Suppressor macrophage treated with lipopolysaccharide for 1 hour (primary cell): ENCODE data around the gene LRMDA.

Experiments used
- DNase-seq, 3 donors: peaks; one replicate each; pipeline ENCODE4 v3.0.0-alpha.2; 2020 to 2022

Gene LRMDA

GRCh38 chr10:75431180-75432111 lies at the start of gene LRMDA:
Gene LRMDA, plus strand, starts transcription at chr10:75431624.
- DNase-seq = peak; percentile 66 to 82 (median 68)

GRCh38 chr10:75386128-75386527 lies 45.3 kb upstream of the LRMDA start:
- DNase-seq = no peak

GRCh38 chr10:75388082-75388481 lies 43.3 kb upstream of the LRMDA start:
- no peak for DNase-seq

DNA sequence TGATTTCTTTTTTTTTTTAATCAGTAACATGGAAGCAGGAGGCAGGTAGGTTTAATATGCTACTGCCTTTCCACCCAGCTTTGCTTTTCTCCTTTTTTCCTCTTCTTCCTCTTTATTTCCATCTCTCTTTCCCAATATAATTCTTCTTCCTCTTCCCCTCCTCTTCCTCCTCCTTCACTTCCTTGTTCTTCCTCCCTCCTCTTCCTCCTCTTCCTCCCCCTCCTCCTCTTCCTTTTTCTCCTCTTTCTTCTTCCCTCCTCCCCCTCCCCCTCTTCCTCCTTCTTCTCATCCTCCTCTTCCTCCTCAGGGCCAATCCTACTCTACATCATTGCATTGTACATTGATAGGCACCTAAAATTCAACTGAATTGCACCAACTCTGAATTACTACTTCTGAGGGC lies 41.2 kb upstream of the LRMDA start:
- no peak for DNase-seq

DNA sequence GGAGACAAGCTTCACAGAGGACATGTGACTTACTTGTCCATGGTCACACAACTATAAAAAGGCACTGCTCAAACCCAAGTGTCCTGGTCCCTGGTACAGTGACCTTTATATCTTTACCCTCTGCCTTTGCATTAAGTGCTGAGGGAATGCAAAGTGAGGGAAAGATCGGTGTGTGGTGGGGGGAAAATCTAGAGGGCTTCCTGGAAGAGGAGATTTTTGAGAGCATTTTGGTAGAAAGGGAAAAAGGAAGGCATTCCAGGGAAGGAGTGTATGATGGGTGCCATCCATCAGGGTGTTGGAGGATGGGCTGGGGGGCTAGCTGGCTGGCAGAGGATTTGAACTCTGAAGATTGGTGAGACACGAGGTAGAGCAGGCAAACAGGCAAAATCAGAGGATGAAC lies 39.2 kb upstream of the LRMDA start:
- DNase-seq = no peak

GRCh38 chr10:75392744-75393143 lies 38.7 kb upstream of the LRMDA start:
- no peak for DNase-seq

DNA sequence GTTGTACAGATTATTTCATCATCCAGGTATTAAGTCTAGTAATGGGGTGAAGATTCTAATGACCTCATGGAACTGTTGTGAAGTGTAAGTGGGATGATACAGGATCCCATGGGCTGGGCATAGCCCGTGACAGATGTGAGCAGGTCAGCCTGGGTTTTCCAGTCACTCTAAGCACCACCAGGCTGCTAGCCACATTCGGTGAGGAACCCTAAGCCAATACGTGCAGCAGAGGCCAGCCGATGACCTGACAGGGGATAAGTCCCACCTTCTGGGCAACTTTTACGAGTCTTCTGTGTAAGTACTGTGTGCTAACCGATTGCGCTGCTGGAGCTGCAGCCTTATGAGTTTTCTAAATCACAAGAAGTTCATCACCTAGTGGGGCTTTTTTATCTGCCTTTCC lies 37.2 kb upstream of the LRMDA start:
- no peak for DNase-seq

GRCh38 chr10:75395066-75395931 lies 36.1 kb upstream of the LRMDA start:
- DNase-seq = peak; percentile 64 to 87 (median 71)

DNA sequence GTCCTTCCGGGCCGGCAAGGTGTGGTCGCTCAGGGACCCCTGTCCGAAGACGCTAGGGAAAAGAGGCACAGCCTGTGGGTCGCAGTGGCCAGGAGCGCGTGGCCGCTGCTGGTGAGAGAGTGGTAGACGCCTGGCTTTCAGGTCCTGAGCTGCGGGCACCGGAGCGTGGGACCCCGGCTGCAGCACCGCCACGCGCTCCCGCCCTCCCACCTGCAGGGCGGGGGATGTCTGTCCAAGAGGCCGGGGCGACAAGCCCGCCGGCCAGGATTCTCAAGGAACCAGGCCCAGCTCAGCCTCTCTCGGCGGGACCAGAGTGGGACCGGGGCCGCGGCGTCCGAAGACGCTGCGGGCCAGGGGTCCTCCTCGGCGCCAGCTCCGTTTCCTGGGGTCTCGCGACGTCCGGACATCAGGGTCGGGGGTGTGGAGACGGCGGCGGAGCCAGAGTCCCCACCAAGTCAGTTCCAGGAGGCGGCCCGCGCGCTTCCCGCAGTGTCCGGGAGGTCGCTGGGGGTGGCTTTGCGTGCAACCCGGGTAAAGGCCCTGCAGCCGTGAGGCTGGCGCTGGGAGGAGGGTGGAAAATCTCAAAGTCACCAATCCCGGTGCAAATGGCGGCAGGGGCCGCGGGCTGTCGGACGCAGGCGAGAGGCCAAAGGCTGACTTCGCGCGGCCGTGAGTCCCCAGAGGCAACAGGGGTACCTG lies 35.3 kb upstream of the LRMDA start:
- DNase-seq = peak in 2 of 3 donors; percentile 27 to 31

GRCh38 chr10:75396631-75397495 lies 34.6 kb upstream of the LRMDA start:
- DNase-seq = peak in 1 of 3 donors; percentile 38

DNA sequence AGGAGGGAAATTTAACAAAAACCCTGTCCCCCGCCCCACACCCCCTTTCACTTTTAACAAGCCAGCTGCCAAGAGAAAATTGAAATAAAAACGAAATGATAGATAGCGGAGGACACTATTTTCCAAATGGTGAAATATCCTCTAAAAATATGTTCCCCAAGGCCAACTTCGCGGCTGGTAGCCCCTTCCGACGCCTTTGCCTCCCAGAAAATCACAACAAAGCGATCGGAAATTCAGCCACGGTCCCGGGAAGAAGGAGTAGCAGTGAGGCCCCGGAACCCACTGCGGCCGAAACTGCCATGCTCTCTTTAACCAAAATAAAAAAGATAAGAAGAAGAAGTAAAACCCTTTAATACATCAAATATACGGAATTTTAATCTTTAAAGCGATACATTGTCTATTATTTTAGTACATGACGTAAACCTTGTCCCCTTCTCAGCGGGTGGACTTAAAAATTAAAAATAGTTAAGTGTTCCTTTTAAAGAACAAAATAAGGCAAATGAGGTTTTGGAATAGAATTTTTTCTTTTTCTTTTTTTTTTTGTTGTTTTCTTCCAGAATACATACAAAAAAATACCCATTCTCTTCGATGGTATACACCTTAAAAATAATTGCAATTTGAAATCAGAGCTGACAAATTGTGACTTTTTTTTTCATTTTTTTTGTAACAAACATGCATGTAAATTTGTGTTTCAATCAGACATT lies 33.8 kb upstream of the LRMDA start:
- DNase-seq = no peak

GRCh38 chr10:75398200-75398691 lies 33.2 kb upstream of the LRMDA start:
- no peak for DNase-seq

DNA sequence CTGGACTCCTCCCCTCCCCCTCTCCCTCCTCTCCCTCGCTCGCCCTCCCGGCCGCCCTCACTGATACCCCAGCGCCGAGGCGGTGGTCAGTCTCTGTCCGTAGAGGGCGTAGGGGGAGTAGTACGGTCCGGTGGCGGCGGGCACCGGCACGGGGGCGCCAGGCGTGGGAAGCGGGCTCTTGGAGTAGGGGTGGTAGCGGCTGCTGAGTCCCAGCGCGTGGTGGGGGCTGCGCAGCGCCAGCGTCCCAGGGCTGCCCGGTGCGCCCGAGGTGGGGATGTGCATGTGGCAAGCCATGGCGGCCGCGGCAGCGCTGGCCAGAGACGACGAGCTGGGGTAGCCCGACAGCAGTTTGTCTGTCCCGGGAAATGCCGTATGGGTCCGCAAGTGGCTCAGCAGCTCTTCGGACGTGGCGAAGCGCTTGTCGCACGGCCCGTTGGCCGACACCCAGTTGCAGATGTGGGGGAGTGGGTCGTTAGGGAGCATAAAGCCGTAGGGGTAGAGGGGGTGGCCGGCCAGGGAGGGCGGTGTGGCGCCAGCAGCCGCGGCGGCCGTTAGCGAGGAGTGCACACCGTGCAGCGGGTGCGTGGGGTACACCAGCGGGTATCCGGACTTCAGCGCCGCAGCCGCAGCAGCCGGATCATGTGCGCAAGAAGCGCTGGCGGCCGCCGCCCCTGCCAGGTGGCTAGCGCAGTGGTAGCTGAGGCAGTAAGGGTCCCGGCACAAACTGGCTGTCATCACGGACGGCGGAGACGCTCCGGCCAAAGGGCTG lies 32.5 kb upstream of the LRMDA start:
- no peak for DNase-seq

DNA sequence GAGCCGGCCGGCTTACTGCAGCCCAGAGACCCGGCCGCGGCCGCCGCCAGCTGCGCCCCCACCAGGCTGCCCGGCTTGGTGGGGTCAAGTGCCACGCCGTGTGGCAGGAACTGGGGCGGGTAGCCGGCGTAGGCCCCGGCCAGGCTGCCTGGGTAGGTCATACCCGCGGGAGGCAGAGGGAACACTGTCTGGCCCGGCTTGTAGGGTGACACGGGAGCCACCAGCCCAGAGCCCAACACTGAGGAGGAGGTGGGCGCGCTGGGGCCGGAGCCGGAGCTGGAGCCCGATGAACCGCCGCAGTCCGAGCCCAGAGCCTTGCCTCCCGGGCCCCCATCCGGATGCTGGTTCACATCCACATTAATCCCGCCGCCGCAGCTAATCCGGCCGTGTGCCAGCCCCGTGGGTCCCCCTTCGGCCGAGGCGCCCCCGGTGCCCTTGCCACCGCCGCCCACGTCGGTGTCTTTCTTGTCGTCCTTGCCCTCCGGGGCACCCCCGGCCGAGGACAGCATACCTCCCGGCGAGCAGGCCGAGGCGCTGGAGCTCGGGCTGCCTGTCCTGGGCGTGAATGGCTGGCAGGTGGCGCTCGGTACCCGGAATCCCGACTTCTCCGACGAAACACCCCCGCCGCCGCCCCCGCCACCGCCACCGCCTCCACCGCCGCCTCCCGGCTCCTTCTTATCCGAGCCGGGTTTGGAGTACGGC lies 31.8 kb upstream of the LRMDA start:
- peak; percentile 77 to 88 (median 82) for DNase-seq

DNA sequence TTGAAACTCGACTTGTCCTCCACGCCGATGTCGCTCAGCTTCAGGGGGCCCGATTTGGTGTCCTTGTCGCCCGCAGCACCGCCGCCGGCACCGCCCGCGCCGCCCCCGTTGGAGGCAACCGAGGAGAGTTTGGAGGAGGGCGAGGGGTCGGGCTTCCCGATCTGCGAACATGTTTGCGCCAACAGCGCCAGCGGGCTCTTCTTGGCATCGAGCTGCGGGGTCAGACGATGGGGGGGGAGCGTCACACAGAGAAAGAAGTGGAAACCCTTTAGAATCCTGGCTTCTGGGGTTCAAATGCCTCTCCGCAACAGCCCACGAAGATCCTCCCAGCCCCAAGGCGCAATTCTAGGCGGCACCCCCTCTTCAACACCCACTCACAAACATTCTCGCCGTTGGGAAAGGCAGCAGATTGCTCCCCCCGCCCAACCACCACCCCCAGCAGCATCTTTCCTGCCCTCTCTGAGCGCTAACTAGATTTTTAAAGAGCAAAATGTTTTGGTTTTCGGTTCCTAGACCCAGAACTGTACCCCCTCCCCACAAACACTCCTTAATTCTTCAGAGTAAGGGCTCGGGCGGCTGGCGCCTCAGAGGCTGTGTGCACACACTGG lies 31.2 kb upstream of the LRMDA start:
- peak in 2 of 3 donors; percentile 25 to 49 for DNase-seq

DNA sequence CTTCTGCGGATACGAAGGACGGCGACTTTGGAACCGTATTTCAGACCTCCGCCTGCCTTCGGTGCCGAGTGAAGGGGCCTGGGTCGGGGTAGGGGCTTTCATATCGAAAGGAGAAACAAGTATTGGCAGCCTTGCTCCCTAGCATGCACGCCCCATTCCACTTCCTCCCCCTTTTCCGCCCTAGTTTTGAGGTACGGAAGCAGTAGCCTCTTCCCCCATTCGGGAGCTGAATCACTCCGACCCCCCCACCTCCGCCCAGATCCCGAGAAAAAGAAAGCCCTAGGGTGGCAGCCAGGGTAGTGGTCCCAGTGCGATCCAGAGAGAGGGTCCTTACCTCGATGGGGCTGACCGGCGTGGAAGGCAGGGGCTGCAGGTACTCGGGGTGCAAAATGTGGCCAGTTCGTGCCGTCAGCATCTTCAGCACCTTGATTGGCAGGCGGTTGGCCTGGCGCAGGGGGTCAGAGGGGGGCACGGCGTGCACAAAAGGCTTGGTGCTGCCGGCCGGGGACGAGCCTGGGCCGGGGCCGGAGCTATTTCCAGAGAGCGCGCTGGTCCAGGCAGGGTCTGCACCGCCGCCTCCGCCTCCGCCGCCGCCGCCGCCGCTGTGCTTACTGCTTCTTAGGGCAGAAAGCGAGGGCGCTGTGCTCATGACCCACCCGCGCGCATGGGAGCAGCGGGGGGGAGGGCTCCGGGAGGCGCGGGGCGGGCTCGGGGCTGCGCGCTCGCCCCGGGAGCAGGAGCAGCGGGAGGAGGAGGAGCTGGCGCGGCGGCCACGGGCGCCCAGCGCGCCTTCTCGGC lies 30.5 kb upstream of the LRMDA start:
- DNase-seq = peak; percentile 66 to 83 (median 66)

GRCh38 chr10:75401569-75402485 lies 29.6 kb upstream of the LRMDA start, which contains the start of gene ZNF503:
Gene ZNF503, minus strand, starts transcription at chr10:75401764. Its CDS starts 345 bp downstream, at chr10:75401419.
- DNase-seq = peak; percentile 94 to 96 (median 96)
